GM23338 (cell line): ENCODE results near the gene MARK2.

ENCODE experiments used
- CREB1 ChIP-seq: fragments of 250-450 bp; sonication (Bioruptor Pico); IDR thresholded peaks from 2 replicates; pipeline ENCODE4 v1.5.0; 2020; ENCODE audit warnings: low read depth, mild to moderate bottlenecking, moderate library complexity
- CTCF ChIP-seq, 2 experiments: fragments of 200-600 bp in 1 of 2; sonication (generic) in 1 of 2; conservative IDR thresholded peaks; 2 replicates each; pipeline versions ENCODE4 v1.5.1 to v1.6.1; 2016 to 2017; ENCODE audit warnings: antibody characterized with exemption in 2 of 2, low read depth in 2 of 2, mild to moderate bottlenecking in 2 of 2, moderate library complexity in 1 of 2
- EZH2 ChIP-seq: fragments of 200-600 bp; sonication (generic); IDR thresholded peaks from one replicate; pipeline ENCODE4 v1.8.0; 2017; ENCODE audit warnings: antibody characterized with exemption, mild to moderate bottlenecking, low read depth; ENCODE audit not compliant: unreplicated experiment
- JUNB ChIP-seq: IDR thresholded peaks from one replicate; pipeline ENCODE4 v1.6.1; 2016; ENCODE audit warnings: antibody characterized with exemption; ENCODE audit not compliant: unreplicated experiment
- NANOG ChIP-seq: IDR thresholded peaks from 2 replicates; pipeline ENCODE4 v1.6.1; 2016; ENCODE audit warnings: antibody characterized with exemption, borderline replicate concordance
- POLR2AphosphoS5 ChIP-seq: IDR thresholded peaks from 2 replicates; pipeline ENCODE4 v1.6.1; 2016; ENCODE audit warnings: antibody characterized with exemption, low read depth
- REST ChIP-seq: IDR thresholded peaks from one replicate; pipeline ENCODE4 v1.6.1; 2018; ENCODE audit warnings: antibody characterized with exemption; ENCODE audit not compliant: unreplicated experiment

- no peak for TF ChIP-seq CTCF (conservative IDR thresholded peaks at IDR 0.05; ENCODE audit: low read depth in 2 of 2)
- no peak for TF ChIP-seq JUNB
- TF ChIP-seq CREB1 (CRISPR knock-in tag): no peak
- no peak for TF ChIP-seq EZH2
- no peak for TF ChIP-seq REST
- TF ChIP-seq POLR2AphosphoS5: no peak
- TF ChIP-seq NANOG: no peak
Observed at GRCh38 chr11:63908631-63909401, 69.9 kb downstream of the MARK2 start.
